IMR-90 (cell line): ENCODE results near the gene CBL. TPM values are rescaled to one million over a fixed set of nuclear protein-coding genes. Genes with fewer than 3 reads are reported as not detected.

Experiments
- ATAC-seq: fragments of 200-7000 bp; cut with Tn5 transposase; 2 replicates; pipeline ENCODE4 v1.9.1; 2020; ENCODE audit warnings: low read depth, mild to moderate bottlenecking, moderate library complexity
- BruUV-seq: library from RNA; stranded (reverse); fragments of 400-500 nt; replicated peaks from 2 replicates; lab custom pipeline; 2021; lab: Mats Ljungman, UMichigan
- CTCF ChIA-PET: fragments of 300-600 bp; formaldehyde crosslinking; extraction: SDS; loops from one replicate; lab custom pipeline; 2021; ENCODE audit warnings: antibody characterized with exemption; lab: Yijun Ruan, JAX
- POLR2A ChIA-PET: fragments of 300-600 bp; sonication (Branson Sonifier 250); formaldehyde crosslinking; loops from one replicate; lab custom pipeline; 2022; ENCODE audit warnings: antibody characterized with exemption; ENCODE audit not compliant: unreplicated experiment; lab: Charles Lee
- DNase-seq: peaks from one replicate; pipeline ENCODE4 v3.0.0; 2013
- H2AFZ ChIP-seq: replicated peaks from 2 replicates; pipeline ENCODE3; 2013; ENCODE audit warnings: low read length, mild to moderate bottlenecking; ENCODE audit not compliant: poor library complexity
- H2AK5ac ChIP-seq: 2 replicates; pipeline ENCODE4 v1.6.1; 2013; ENCODE audit warnings: low read depth, low read length, inconsistent platforms
- H2AK9ac ChIP-seq: replicated peaks from 2 replicates; pipeline ENCODE3; 2013; ENCODE audit warnings: mild to moderate bottlenecking, low read depth, low read length, moderate library complexity; ENCODE audit not compliant: poor library complexity
- H2BK120ac ChIP-seq: 2 replicates; pipeline ENCODE4 v1.6.1; 2013; ENCODE audit warnings: low read depth, low read length, inconsistent platforms
- H2BK15ac ChIP-seq: 3 replicates; pipeline ENCODE4 v1.6.1; 2013; ENCODE audit warnings: low read depth, low read length, inconsistent platforms
- H2BK20ac ChIP-seq: 2 replicates; pipeline ENCODE4 v1.6.1; 2013; ENCODE audit warnings: low read depth, mild to moderate bottlenecking, inconsistent platforms, low read length, moderate library complexity
- H2BK5ac ChIP-seq: 2 replicates; pipeline ENCODE4 v1.6.1; 2013; ENCODE audit warnings: mild to moderate bottlenecking, low read depth, low read length, inconsistent platforms; ENCODE audit not compliant: poor library complexity, severe bottlenecking
- H3K14ac ChIP-seq: replicated peaks from 2 replicates; pipeline ENCODE4 v1.6.1; 2013; ENCODE audit warnings: low read depth, low read length, inconsistent platforms
- H3K18ac ChIP-seq: 2 replicates; pipeline ENCODE4 v1.6.1; 2013; ENCODE audit warnings: low read depth, low read length, control low read depth
- H3K23ac ChIP-seq: 2 replicates; pipeline ENCODE4 v1.6.1; 2013; ENCODE audit warnings: low read depth, low read length, inconsistent platforms
- H3K27ac ChIP-seq: 2 replicates; pipeline ENCODE4 v1.5.1; 2013; ENCODE audit warnings: mild to moderate bottlenecking, control low read depth, low read length; ENCODE audit not compliant: insufficient read depth
- H3K27me3 ChIP-seq: 2 replicates; pipeline ENCODE4 v1.6.1; 2013; ENCODE audit warnings: low read length; ENCODE audit not compliant: control insufficient read depth, insufficient read depth
- H3K36me3 ChIP-seq: 2 replicates; pipeline ENCODE4 v1.6.1; 2013; ENCODE audit warnings: low read length, mixed read lengths; ENCODE audit not compliant: control insufficient read depth, insufficient read depth
- H3K4ac ChIP-seq: 2 replicates; pipeline ENCODE4 v1.6.1; 2013; ENCODE audit warnings: low read depth, low read length, inconsistent platforms
- H3K4me1 ChIP-seq: 2 replicates; pipeline ENCODE4 v1.6.1; 2013; ENCODE audit warnings: low read length, mixed read lengths; ENCODE audit not compliant: control insufficient read depth, insufficient read depth
- H3K4me2 ChIP-seq: 2 replicates; pipeline ENCODE4 v1.6.1; 2013; ENCODE audit warnings: low read depth, mild to moderate bottlenecking, control low read depth, low read length, moderate library complexity
- H3K4me3 ChIP-seq: 2 replicates; pipeline ENCODE4 v1.5.1; 2013; ENCODE audit warnings: low read depth, mild to moderate bottlenecking, control low read depth, low read length, moderate library complexity; ENCODE audit not compliant: insufficient read depth
- H3K56ac ChIP-seq: 2 replicates; pipeline ENCODE4 v1.6.1; 2013; ENCODE audit warnings: low read length, inconsistent platforms; ENCODE audit not compliant: insufficient read depth; ENCODE audit errors: extremely low read depth
- H3K79me1 ChIP-seq, 2 experiments: 2 replicates each; pipeline ENCODE4 v1.6.1; 2013; ENCODE audit warnings: low read length in 2 of 2, inconsistent platforms in 1 of 2, low read depth in 1 of 2
- H3K9ac ChIP-seq: 2 replicates; pipeline ENCODE4 v1.6.1; 2013; ENCODE audit warnings: low read depth, low read length, control low read depth
- H3K9me1 ChIP-seq: 2 replicates; pipeline ENCODE4 v1.6.1; 2013; ENCODE audit warnings: low read length, inconsistent platforms; ENCODE audit not compliant: insufficient read depth
- H3K9me3 ChIP-seq: 2 replicates; pipeline ENCODE4 v1.6.1; 2013; ENCODE audit warnings: low read length; ENCODE audit not compliant: control insufficient read depth, insufficient read depth
- H4K20me1 ChIP-seq: 2 replicates; pipeline ENCODE4 v1.6.1; 2013; ENCODE audit warnings: low read length, inconsistent platforms; ENCODE audit not compliant: insufficient read depth
- H4K5ac ChIP-seq: 2 replicates; pipeline ENCODE4 v1.6.1; 2013; ENCODE audit warnings: mild to moderate bottlenecking, low read depth, low read length, control low read depth
- H4K8ac ChIP-seq, 2 experiments: 2 replicates each; pipeline ENCODE4 v1.6.1; 2013; ENCODE audit warnings: low read depth in 2 of 2, low read length in 2 of 2, control low read depth in 1 of 2, inconsistent platforms in 1 of 2
- H4K91ac ChIP-seq: 2 replicates; pipeline ENCODE4 v1.6.1; 2013; ENCODE audit warnings: low read depth, low read length, inconsistent platforms; ENCODE audit not compliant: insufficient read depth
- BHLHE40 ChIP-seq: fragments of 150-350 bp; IDR thresholded peaks from 2 replicates; pipeline ENCODE4 v1.6.1; 2016; ENCODE audit warnings: mild to moderate bottlenecking, low read depth, low read length
- CEBPB ChIP-seq: IDR thresholded peaks from 2 replicates; pipeline ENCODE4 v1.6.1; 2012; ENCODE audit warnings: low read depth, low read length, improper control_type of control experiment
- CHD1 ChIP-seq: IDR thresholded peaks from 2 replicates; pipeline ENCODE4 v1.6.1; 2012; ENCODE audit warnings: low read depth, low read length, improper control_type of control experiment
- CTCF ChIP-seq: conservative IDR thresholded peaks from 2 replicates; pipeline ENCODE4 v1.5.1; 2012; ENCODE audit warnings: mild to moderate bottlenecking, low read depth, low read length, improper control_type of control experiment
- ELK1 ChIP-seq: fragments of 150-350 bp; IDR thresholded peaks from 2 replicates; pipeline ENCODE4 v1.6.1; 2016; ENCODE audit warnings: low read depth, mild to moderate bottlenecking, low read length, moderate library complexity, borderline replicate concordance
- FOS ChIP-seq: fragments of 150-350 bp; IDR thresholded peaks from 2 replicates; pipeline ENCODE4 v1.6.1; 2016; ENCODE audit warnings: low read depth, low read length
- MAFK ChIP-seq: IDR thresholded peaks from 2 replicates; pipeline ENCODE4 v1.6.1; 2012; ENCODE audit warnings: low read depth, low read length, improper control_type of control experiment
- MAZ ChIP-seq: IDR thresholded peaks from 2 replicates; pipeline ENCODE4 v1.6.1; 2012; ENCODE audit warnings: low read depth, mild to moderate bottlenecking, low read length, improper control_type of control experiment, moderate library complexity, borderline replicate concordance
- MXI1 ChIP-seq: IDR thresholded peaks from 2 replicates; pipeline ENCODE4 v1.6.1; 2012; ENCODE audit warnings: low read depth, mild to moderate bottlenecking, low read length, moderate library complexity, borderline replicate concordance
- NFE2L2 ChIP-seq: fragments of 150-350 bp; IDR thresholded peaks from 2 replicates; pipeline ENCODE4 v1.6.1; 2016; ENCODE audit warnings: low read depth, mild to moderate bottlenecking, low read length
- POLR2A ChIP-seq: IDR thresholded peaks from 2 replicates; pipeline ENCODE4 v1.6.1; 2012; ENCODE audit warnings: mild to moderate bottlenecking, low read depth, low read length
- RAD21 ChIP-seq: IDR thresholded peaks from 2 replicates; pipeline ENCODE4 v1.6.1; 2012; ENCODE audit warnings: low read length, improper control_type of control experiment
- RCOR1 ChIP-seq: IDR thresholded peaks from 2 replicates; pipeline ENCODE4 v1.6.1; 2012; ENCODE audit warnings: mild to moderate bottlenecking, low read length, improper control_type of control experiment; ENCODE audit not compliant: insufficient replicate concordance
- RFX5 ChIP-seq: IDR thresholded peaks from 2 replicates; pipeline ENCODE4 v1.8.0; 2012; ENCODE audit warnings: low read depth, mild to moderate bottlenecking, low read length, moderate library complexity
- SMC3 ChIP-seq: fragments of 150-350 bp; IDR thresholded peaks from 2 replicates; pipeline ENCODE4 v1.6.1; 2016; ENCODE audit warnings: low read depth, mild to moderate bottlenecking, antibody characterized with exemption, low read length, moderate library complexity
- USF2 ChIP-seq: fragments of 150-350 bp; IDR thresholded peaks from 2 replicates; pipeline ENCODE4 v1.6.1; 2017; ENCODE audit warnings: mild to moderate bottlenecking, antibody characterized with exemption, low read length, low read depth
- WGBS, 2 experiments: methylation state at CpG; one replicate each; pipeline versions ENCODE4 v1.1.5 to v1.1.7; 2013; ENCODE audit warnings: missing lambda C conversion rate in 2 of 2; ENCODE audit not compliant: insufficient read length in 1 of 2; ENCODE audit errors: extremely low coverage in 2 of 2; 5-methylcytosine and 5-hydroxymethylcytosine counted together
- dilution Hi-C: fragments of 300-500 bp; cut with HindIII; formaldehyde crosslinking; loops from one replicate; pipeline ENCODE4 v1.14.3; 2018; ENCODE audit warnings: low sequenced_read_pairs; ENCODE audit not compliant: unreplicated experiment
- in situ Hi-C: fragments of 300-500 bp; cut with MboI; formaldehyde crosslinking; loops from 3 replicates; pipeline ENCODE4 v1.14.3; 2019; ENCODE audit warnings: low sequenced_read_pairs, inconsistent platforms, mixed read lengths
- intact Hi-C: fragments of 100-400 bp; cut with micrococcal nuclease; formaldehyde crosslinking; loops from 2 replicates; pipeline ENCODE4 v1.10.0; 2022
- polyA plus RNA-seq, 3 experiments: library from polyadenylated mRNA; depleted of rRNA; stranded (reverse); fragments of >200 nt; gene quantifications; 2 replicates each; pipeline ENCODE4 v1.2.3, GENCODE V29; 2012; ENCODE audit warnings: low replicate concordance in 1 of 3
- total RNA-seq: library from RNA; depleted of rRNA; stranded (reverse); fragments of >200 nt; gene quantifications from 2 replicates; pipeline ENCODE4 v1.2.3, GENCODE V29; 2012

The CBL gene
- total and polyA plus RNA-seq, 2 of the 4 experiments (the other 2 are of a cell fraction), result 6.1 to 11.8 TPM

GRCh38 chr11:119209186-119209585 lies 3.0 kb downstream of the CBL start:
- Histone ChIP-seq H3K18ac (no peak overlapping the region), H3K14ac (no peak overlapping the region), H3K56ac (no peak overlapping the region), H3K4me1 (peaks cover 5% of the 10 kb centered on the region), H3K27ac (no peak overlapping the region), H4K5ac (no peak overlapping the region), H3K79me1 (peaks cover 6 to 46% of the 10 kb centered on the region in 2 experiments; a peak in 3 of 4 replicates), H2AK9ac (no peak overlapping the region), H3K27me3 (no peaks in the 10 kb centered on the region), H2BK20ac (no peak overlapping the region), H3K9ac (no peak overlapping the region), H2AFZ (no peak overlapping the region), H4K91ac (no peak overlapping the region), H3K4ac (no peak overlapping the region), H3K9me3 (no peaks in the 10 kb centered on the region), H3K9me1 (peaks cover 9% of the 10 kb centered on the region), H4K20me1 (peaks cover 45% of the 10 kb centered on the region), H3K23ac (no peak overlapping the region), H3K4me2 (0 out of 2 replicates have a peak overlapping the region, but pooled peaks have one; percentile 2), H2BK120ac (no peak overlapping the region), H3K4me3 (no peak overlapping the region), H3K36me3 (no peaks in the 10 kb centered on the region), H2BK15ac (no peak overlapping the region), H4K8ac (no peak overlapping the region), H2BK5ac (no peak overlapping the region), H2AK5ac (no peak overlapping the region)
- DNase-seq, result no peak
- POLR2A ChIA-PET, result no interaction called here
- dilution Hi-C loops, result no loop called here
- TF ChIP-seq RAD21, result no peak
- TF ChIP-seq RCOR1, result no peak
- no peak for TF ChIP-seq FOS
- TF ChIP-seq CEBPB, result no peak
- no peak for TF ChIP-seq MXI1
- TF ChIP-seq POLR2A, result no peak
- no peak for TF ChIP-seq USF2
- no peak for TF ChIP-seq RFX5
- no peak for TF ChIP-seq CHD1
- no peak for TF ChIP-seq MAFK
- TF ChIP-seq CTCF, result no peak
- no peak for TF ChIP-seq MAZ
- TF ChIP-seq BHLHE40, result no peak
- no peak for TF ChIP-seq NFE2L2
- TF ChIP-seq ELK1, result no peak
- TF ChIP-seq SMC3, result no peak
- no peak for ATAC-seq
- no TSS peak for BruUV-seq
- 73% methylated on average over 3 of the region's 7 CpGs; no CpG with 5 or more reads in 1 of the 2 experiments for WGBS, 2 experiments
- intact Hi-C loops, result loop anchor here (5.0 kb wide), 1 partner anchor 53 kb away; no protein-coding TSS in a partner anchor
- CTCF ChIA-PET, result interaction anchor here (0.6 kb wide), 1 partner anchor 44 kb away, joined by 4 read pairs; no protein-coding TSS in a partner anchor
- in situ Hi-C loops, result no loop called here
